NOMO-1 treated with dmso at 0.1 percent for 144 hours (cell line): ENCODE measurements around the gene LTBP1.
"Not testable (repeated sequence)": the region's sequence is repeated elsewhere in the genome, so short reads cannot be mapped to it uniquely, and the experiment has no call there.

ENCODE experiments used
- DNase-seq: peaks from one replicate; lab custom pipeline; 2025; ENCODE audit not compliant: unreplicated experiment; lab: John Stamatoyannopoulos, UW

The LTBP1 gene

DNA sequence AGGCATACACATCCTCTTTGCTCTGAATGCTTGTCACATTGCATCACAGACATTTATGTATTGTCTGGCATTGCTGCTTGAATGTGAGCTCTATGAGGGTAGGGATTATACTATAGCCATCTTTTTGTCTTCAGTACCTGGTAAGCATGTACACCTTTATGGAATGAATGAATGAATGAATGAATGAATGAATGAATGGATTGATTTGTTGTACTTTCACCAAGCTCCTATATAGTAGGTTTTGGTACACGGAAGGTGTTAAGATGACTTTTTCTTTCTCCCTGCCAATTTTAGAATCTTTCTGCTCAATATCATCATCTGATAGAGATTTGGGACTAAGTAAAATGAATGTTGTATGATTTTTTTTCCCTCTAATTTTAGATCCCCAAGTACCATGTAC is 13.5 kb downstream of the LTBP1 start:
- DNase-seq = no peak

- no peak for DNase-seq
Measured at GRCh38 chr2:32960647-32961403, 14.1 kb downstream of the LTBP1 start.

GRCh38 chr2:32962690-32963089 is 15.9 kb downstream of the LTBP1 start:
- no peak for DNase-seq

GRCh38 chr2:32963941-32964340 is 17.2 kb downstream of the LTBP1 start:
- DNase-seq = no peak

DNA sequence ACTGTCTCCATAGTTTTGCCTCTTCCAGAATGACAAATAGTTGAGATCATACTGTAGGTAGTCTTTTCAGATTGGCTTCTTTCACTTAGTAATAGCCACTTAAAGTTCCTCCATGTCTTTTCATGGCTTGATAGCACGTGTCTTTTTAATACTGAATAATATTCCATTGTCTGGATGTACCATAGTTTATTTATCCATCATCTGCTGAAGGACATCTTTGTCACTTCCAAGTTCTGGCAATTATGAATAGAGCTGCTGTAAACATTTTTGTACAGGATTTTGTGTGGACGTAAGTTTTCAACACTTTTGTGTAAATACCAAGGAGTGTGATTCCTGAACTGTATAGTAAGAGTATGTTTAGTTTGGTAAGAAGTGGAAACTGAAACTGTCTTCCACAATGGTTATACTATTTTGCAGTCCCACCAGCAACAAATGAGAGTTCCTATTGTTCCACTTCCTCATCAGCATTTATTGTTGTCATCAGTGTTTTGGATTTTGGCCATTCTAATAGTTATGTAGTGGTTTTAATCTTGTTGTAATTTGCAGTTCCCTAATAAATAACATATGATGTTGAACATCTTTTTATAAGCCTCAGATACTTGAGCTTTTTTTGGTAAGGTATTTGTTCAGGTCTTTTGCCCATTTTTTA is 18.9 kb downstream of the LTBP1 start:
- no peak for DNase-seq

DNA sequence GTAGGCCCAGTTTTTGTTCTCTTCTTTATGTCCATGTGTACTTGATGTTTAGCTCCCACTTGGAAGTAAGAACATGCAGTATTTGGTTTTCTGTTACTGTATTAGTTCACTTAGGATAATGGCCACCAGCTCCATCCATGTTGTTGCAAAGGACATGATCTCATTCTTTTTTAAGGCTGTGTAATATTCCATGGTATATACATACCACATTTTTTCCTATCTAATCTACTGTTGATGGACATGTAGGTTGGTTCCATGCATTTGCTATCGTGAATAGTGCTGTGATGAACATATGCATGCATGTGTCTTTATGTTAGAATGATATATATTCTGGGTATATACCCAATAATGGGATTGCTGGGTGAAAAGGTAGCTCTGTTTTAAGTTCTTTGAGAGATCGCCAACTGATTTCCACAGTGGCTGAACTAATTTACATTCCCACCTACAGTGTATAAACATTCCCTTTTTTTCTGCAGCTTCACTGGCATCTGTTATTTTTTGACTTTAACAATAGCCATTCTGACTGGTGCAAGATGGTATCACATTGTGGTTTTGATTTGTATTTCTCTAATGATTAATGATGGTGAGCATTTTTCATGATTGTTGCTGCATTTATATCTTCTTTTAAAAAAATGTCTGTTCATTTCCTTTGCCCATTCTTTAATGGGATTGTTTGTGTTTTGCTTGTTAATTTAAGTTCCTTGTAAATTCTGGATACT is 22.9 kb downstream of the LTBP1 start:
- DNase-seq = no peak

DNA sequence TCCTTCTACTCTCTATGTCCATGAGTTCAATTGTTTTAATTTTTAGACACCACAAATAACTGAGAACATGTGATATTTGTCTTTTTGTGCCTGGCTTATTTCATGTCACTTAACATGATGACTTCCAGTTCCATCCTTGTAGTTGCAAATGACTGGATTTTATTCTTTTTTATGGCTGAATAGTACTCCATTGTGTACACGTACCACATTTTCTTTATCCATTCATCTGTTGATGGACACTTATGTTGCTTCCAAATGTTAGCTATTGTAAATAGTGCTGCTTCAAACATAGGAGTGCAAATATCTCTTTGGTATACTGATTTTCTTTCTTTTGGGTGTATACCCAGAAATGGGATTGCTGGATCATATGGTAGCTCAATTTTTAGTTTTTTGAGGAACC is 27.0 kb downstream of the LTBP1 start:
- not testable (repeated sequence) for DNase-seq

- DNase-seq = no peak
Measured at GRCh38 chr2:32976409-32977063, 29.8 kb downstream of the LTBP1 start.

GRCh38 chr2:32977228-32977758 is 30.5 kb downstream of the LTBP1 start:
- no peak for DNase-seq

- no peak for DNase-seq
Measured at GRCh38 chr2:32981612-32982011, 34.9 kb downstream of the LTBP1 start.

- DNase-seq = not testable (repeated sequence)
Measured at GRCh38 chr2:32983193-32983924, 36.6 kb downstream of the LTBP1 start.

DNA sequence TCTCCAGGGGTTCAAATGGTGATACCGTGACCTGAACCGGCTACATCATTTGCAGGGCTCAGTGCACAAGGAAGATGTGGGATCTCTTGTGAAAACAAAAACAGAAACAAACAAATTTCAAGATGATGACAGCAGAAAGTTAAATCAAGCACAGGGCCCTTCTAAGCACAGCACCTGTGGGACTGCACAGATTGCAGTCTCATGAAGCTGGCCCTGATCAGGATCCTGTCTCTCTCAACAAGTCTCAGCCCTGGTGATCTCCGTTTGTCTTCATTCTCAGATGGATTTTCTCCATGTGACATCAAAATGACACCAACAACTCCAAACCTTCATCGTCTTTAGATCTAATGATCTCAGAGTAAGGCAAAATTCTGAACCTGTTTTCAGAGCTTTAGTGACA is 39.7 kb downstream of the LTBP1 start:
- no peak for DNase-seq

DNA sequence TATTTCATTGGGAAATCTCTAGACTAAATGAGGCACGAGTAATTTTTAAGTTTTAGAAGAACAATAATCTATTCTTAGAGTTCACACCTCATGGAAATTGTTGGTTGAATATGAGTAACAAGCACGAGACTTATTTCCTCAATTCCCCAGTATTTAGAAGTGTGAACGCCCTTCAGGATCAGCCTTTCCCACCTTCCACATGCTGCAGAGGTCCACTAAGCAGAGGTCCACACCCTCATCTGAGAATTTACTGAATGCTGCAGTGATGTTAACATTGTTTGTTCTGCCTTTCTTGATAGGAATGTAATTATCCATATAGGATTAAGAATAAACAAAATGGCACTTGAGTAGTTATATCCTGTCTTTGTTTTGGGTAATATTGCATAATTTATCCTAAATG is 41.8 kb downstream of the LTBP1 start:
- no peak for DNase-seq

DNA sequence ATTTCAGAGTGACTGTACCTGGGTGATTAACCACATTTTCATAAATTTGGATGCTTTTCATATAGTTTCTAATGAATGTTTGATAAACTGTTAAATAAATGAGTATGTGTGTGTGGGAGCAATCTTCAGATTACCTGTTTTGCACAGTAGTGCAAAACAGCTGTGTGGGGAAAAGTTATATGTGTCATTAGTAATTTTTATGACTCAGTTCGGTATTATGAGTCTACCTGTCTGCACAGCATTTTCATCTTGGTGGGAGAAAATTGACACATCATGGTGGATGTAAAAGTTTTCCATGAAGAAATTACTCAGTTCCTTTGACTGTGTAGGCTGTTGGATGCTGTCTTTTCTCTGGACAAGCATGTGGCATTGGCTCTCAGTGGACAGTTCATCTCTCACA is 43.8 kb downstream of the LTBP1 start:
- DNase-seq = no peak

- no peak for DNase-seq
Measured at GRCh38 chr2:32991091-32991845, 44.5 kb downstream of the LTBP1 start.

DNA sequence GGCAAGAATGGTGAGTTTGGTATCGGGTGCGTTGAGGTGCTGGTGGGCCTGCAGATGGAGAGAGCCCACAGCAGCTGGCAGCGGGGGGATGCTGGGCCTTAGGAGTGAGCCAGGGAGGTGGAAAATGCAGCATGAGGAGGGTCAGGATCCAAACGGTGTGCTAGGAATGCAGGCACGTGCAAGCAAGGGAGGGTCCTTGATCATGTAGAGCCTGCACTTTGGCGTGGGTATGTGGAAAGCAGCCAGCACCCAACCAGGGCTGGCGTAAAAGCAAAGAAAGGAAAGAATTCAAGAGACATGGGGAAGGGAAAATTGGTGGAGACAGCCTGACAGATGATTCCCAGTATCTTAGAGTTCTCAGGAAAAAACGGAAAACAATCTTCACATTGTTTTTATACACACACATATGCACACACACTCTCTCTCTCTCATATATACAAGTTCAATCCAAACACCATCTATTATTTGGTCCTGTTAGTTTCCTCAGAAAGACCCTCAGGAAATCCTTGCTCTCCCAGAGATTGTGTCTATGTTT is 46.3 kb downstream of the LTBP1 start:
- DNase-seq = no peak

DNA sequence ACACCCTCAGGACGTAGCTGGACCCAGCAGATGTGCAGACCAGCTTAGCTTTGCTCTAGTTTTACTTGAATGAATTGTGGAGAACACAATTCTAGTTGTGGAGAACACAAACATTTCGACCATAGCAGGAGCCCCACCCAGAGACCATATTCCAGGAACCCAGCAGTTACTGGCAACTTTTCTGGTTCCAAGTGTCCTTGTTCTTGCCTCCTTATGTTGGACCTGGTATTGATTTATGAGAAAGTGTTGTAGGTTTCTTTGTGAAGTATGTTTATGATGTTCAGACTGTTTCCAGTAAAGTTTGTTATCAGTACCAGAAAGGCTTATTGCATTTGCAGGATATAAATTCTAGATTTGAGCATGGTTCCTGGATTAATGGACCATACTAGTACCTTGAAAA is 51.0 kb downstream of the LTBP1 start:
- no peak for DNase-seq

DNA sequence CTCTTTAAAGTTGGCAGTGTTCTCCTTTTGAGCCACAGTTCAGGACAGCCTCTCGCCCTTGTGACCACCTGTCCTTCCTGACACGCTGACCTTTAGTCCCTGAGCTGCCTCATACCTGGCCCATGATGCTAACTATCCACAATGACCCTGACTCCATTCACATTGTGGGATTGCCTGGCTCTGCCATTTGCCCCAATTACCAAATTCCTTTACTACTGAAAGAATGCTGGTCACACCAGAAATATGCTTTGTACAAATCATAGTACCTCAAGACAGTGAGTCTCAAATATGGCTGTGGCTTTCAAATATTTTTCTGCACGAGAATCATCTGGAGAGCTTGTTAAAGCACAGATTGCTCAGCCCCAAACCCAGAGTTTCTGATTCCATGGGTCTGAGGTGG is 54.2 kb downstream of the LTBP1 start:
- DNase-seq = no peak

DNA sequence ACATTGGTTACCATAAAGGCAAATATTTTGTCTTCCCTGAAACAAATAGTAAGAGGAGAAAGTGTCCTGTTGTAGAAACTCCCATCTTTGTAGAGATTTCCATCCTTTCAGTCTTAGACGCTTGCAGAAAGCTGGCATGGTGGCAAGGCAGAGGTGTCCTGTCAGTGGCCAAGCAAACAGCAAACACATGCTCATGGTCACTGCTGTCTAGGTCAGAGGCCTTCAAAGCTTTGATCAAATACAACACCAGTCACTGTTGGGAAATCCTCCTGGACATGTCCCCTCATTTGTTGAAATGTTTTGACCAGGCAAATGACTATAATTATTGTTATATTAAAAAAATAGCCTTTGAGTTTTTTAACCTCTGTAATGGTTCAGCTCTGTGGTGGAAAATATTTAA is 55.1 kb downstream of the LTBP1 start:
- DNase-seq = no peak

DNA sequence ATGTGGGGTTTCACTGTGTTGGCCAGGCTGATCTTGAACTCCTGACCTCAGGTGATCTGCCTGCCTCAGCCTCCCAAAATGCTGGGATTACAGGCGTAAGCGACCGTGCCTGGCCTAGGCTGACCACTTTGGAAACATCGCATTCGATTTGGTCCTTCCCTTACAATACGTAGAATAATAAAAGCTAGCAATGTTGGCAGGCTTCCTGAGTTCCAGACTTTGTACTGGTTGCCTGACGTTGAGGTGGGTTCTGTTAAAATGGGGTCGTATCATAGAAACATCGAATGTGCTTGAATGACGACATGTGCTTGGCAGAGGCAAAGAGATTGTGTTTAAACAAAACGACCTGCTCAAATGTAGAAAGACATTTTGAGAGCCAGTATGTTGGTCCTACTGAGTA is 56.1 kb downstream of the LTBP1 start:
- DNase-seq = no peak
